Heart right ventricle (tissue), 16 donors: Measurements from ENCODE around the gene PDE9A. TPM values are rescaled to one million over a fixed set of nuclear protein-coding genes. Genes with fewer than 3 reads are reported as not detected.

Experiments used
- ATAC-seq, 8 donors: fragments of 200-7000 bp; cut with Tn5 transposase; one replicate each; pipeline ENCODE4 v1.9.1; 2020; ENCODE audit warnings: mild to moderate bottlenecking in 8 of 8, moderate library complexity in 8 of 8, moderate number of reproducible peaks in 1 of 8
- DNase-seq, 2 donors: peaks; one replicate each; pipeline ENCODE4 v3.0.0-alpha.2; 2020
- H3K27ac ChIP-seq, 10 donors: fragments of 200-600 bp; sonication (generic) in 2 of 10; one replicate each; pipeline versions ENCODE4 v1.5.0 to v1.8.0; 2020 to 2022; ENCODE audit warnings: mild to moderate bottlenecking in 3 of 10
- H3K27me3 ChIP-seq, 7 donors: fragments of 200-600 bp; one replicate each; pipeline ENCODE4 v1.8.0; 2021 to 2022; ENCODE audit warnings: mild to moderate bottlenecking in 2 of 7
- H3K36me3 ChIP-seq, 9 donors: fragments of 200-600 bp; sonication (generic) in 1 of 9; one replicate each; pipeline versions ENCODE4 v1.5.0 to v1.8.0; 2020 to 2022; ENCODE audit warnings: mild to moderate bottlenecking in 2 of 9
- H3K4me1 ChIP-seq, 9 donors: fragments of 200-600 bp; sonication (generic) in 1 of 9; one replicate each; pipeline versions ENCODE4 v1.5.0 to v1.8.0; 2020 to 2022; ENCODE audit warnings: mild to moderate bottlenecking in 4 of 9
- H3K4me3 ChIP-seq, 10 donors: fragments of 200-600 bp; sonication (generic) in 2 of 10; one replicate each; pipeline versions ENCODE4 v1.5.0 to v1.8.0; 2020 to 2022; ENCODE audit warnings: mild to moderate bottlenecking in 7 of 10, moderate library complexity in 2 of 10
- H3K9me3 ChIP-seq, 11 donors: fragments of 200-600 bp in 10 of 11; sonication (generic) in 2 of 11; one replicate each; pipeline versions ENCODE4 v1.5.0 to v1.8.0; 2013 to 2022; ENCODE audit warnings: mild to moderate bottlenecking in 2 of 11, control low read depth in 1 of 11, moderate library complexity in 1 of 11
- WGBS, 2 donors: extraction: QIAGEN DNeasy Blood & Tissue Kit; methylation state at CpG; one replicate each; pipeline ENCODE4 v1.1.7; 2013; ENCODE audit warnings: inconsistent platforms in 1 of 2; 5-methylcytosine and 5-hydroxymethylcytosine counted together
- intact Hi-C, 10 donors: fragments of 100-400 bp; cut with DNase I; formaldehyde crosslinking; loops; one replicate each; pipeline versions ENCODE4 v1.11.1 to v1.14.2; 2022
- long read RNA-seq, 3 donors: library from polyadenylated mRNA; unstranded; transcript quantifications; one replicate each; pipeline ENCODE4 v2.0.0, GENCODE V29; 2020 to 2021
- polyA plus RNA-seq, 2 donors: library from polyadenylated mRNA; stranded (reverse); fragments of 200-250 nt; gene quantifications; one replicate each; pipeline ENCODE4 v1.2.3, GENCODE V29; 2013
- total RNA-seq, 10 donors: library from RNA; stranded (reverse); fragmentation: NEBNext Ultra II Directional in 3 of 10; extraction: Animal tissue kit (Norgen Biotek cat#: 25700) in 3 of 10; gene quantifications; one replicate each; pipeline versions ENCODE4 v1.2.1 to v1.2.4, GENCODE V29; 2021 to 2023
- TF ChIP-seq, protein P1 (sequence below), 9 donors: fragments of 200-600 bp; sonication (generic) in 2 of 9; IDR thresholded peaks; one replicate each; pipeline versions ENCODE4 v1.5.0 to v1.8.0; 2021 to 2022; ENCODE audit warnings: antibody characterized with exemption in 9 of 9, mild to moderate bottlenecking in 5 of 9, moderate library complexity in 1 of 9
- donor health status: Arrhythmogenic right ventricular cardiomyopathy.
- donor health status: ischemic (EF 13 %, LVEDD 7.1; RV severe dilation, severe dysfunction).
- donor health status: healthy with polysubstance abuse.
- donor health status: DM: no; HTN: yes; CAD: no.
- donor health status: DM: no; HTN: no; CAD: no.
- donor health status: ischemic (EF 25% LVEDD 6.9; RV normal size, moderate dysfunction).
- donor health status: ischemic (EF 25% LVEDD 5.7; RV mildly dilated, moderate dysfunction).
- donor health status: healthy.
- donor health status: DM: yes; HTN: yes; CAD: no.
- donor health status: Ischemic cardiomyopathy.
- donor health status: ischemic (EF 35%, LVEDD 5.7; RV mildly dilated, moderate dysfunction).
- donor health status: nonischemic (EF 11% LVEDD 7.7; RV severe dilation, severe dysfunction).
- donor health status: DM: yes; HTN: yes; CAD: no.
- donor health status: PGD.
- donor health status: ischemic (EF 29% LVEDD 5.4; RV normal size, mild dysfunction).
- donor health status: nonischemic (EF 23%, LVEDD 6.1; RV moderate dilation, normal function).

PDE9A gene
- 1 to 10 TPM; 1.2 to 5.0 (median 1.9) TPM for total RNA-seq
- polyA plus RNA-seq = 1 to 10 TPM; 4.3 to 7.0 TPM
- long read RNA-seq, donor 1, partial matches to known transcripts = 1 of 4 reads
- long read RNA-seq, donor 1, other reads (novel, unspliced or antisense) = 0 of 4 reads
- long read RNA-seq, donor 2, partial matches to known transcripts = 0 of 3 reads
- long read RNA-seq, donor 2, other reads (novel, unspliced or antisense) = 1 of 3 reads
- long read RNA-seq, donor 3, partial matches to known transcripts = 1 of 2 reads
- long read RNA-seq, donor 3, other reads (novel, unspliced or antisense) = 0 of 2 reads

GRCh38 chr21:42653231-42654061 lies at the start of gene PDE9A:
PDE9A (plus strand) TSS chr21:42653621; CDS start chr21:42653815, 194 bp downstream.
- Histone ChIP-seq H3K9me3 (no peaks in the 10 kb centered on the region), H3K36me3 (no peaks in the 10 kb centered on the region), H3K4me3 (peak within 1 kb of the TSS; percentile 61 to 78 (median 69)), H3K4me1 (peaks cover 0 to 39% (median 27%) of the 10 kb centered on the region in 9 donors), H3K27ac (peak within 1 kb of the TSS in 8 of 10 donors; percentile 24 to 76 (median 67)), H3K27me3 (peaks cover 0 to 57% (median 38%) of the 10 kb centered on the region in 7 donors)
- WGBS, 2 donors = 1 to 2% methylated on average over 26 to 74 of the region's 91 CpGs
- intact Hi-C loops = loop anchor here (2.0 to 10.0 kb wide), 8 partner anchors 17 to 165 kb away; no protein-coding TSS in a partner anchor
- peak in 7 of 8 donors; percentile 11 to 57 (median 33) for ATAC-seq
- TF ChIP-seq, protein P1, sequence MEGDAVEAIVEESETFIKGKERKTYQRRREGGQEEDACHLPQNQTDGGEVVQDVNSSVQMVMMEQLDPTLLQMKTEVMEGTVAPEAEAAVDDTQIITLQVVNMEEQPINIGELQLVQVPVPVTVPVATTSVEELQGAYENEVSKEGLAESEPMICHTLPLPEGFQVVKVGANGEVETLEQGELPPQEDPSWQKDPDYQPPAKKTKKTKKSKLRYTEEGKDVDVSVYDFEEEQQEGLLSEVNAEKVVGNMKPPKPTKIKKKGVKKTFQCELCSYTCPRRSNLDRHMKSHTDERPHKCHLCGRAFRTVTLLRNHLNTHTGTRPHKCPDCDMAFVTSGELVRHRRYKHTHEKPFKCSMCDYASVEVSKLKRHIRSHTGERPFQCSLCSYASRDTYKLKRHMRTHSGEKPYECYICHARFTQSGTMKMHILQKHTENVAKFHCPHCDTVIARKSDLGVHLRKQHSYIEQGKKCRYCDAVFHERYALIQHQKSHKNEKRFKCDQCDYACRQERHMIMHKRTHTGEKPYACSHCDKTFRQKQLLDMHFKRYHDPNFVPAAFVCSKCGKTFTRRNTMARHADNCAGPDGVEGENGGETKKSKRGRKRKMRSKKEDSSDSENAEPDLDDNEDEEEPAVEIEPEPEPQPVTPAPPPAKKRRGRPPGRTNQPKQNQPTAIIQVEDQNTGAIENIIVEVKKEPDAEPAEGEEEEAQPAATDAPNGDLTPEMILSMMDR (IDR thresholded peaks at IDR 0.05) = no peak
- peak in 1 of 2 donors; percentile 36 for DNase-seq

DNA sequence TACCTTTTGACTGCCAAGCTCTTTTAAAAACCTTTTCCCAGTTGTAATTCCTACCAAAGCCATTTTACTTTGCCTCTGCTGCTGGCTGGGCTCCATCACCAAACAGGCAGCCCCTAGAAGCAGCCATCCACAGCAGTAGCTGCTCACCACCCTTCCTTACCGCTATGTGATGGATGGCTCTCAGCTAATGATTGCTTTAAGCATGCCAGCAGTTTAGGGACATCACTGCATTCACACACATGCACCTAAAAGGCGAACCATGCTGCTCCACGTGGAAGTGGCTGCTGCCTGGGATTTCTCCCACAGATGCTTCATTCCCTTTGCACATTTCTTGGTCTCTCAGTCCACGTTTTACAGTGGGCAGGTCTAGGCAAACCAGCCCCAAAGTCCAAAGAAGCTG lies 46.3 kb upstream of the PDE9A start:
- intact Hi-C loops = no loop called here
- Histone ChIP-seq H3K4me1 (no peaks in the 10 kb centered on the region), H3K9me3 (peaks cover 0 to 44% (median 17%) of the 10 kb centered on the region in 11 donors), H3K36me3 (no peaks in the 10 kb centered on the region), H3K4me3 (no peak overlapping the region), H3K27ac (no peak overlapping the region), H3K27me3 (peaks cover 0 to 16% (median 0%) of the 10 kb centered on the region in 7 donors)
- ATAC-seq = no peak
- TF ChIP-seq, protein P1 (IDR thresholded peaks at IDR 0.05) = no peak
- no peak for DNase-seq
- WGBS, 2 donors = 69 to 72% methylated on average over 4 of the region's 4 CpGs

DNA sequence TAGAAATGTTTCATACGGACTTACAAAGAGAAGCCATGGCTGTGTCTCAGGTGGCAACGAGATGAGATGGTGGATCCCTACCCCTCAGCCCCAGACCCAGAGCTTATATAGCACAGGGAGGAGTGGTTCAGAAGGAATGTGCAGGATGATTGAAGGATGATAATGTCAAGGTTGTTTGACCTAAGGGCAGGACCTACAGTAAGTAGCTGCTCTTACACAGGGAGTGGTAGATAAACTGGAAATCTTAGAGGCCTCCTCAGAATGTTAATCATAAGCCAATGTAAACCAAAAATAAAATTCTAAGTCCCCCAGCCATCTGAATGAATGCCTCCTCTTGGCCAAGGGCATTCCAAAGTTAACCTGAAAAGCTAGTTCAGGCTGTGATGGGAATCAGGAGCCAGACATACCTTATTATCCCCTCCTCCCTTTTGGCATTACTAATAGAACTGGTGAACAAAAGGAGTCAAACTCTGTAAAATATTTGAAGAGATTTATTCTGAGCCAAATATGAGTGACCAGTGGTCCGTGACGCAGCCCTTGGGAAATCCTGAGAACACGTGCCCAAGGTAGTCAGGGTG lies 45.8 kb upstream of the PDE9A start:
- Histone ChIP-seq H3K36me3 (no peaks in the 10 kb centered on the region), H3K9me3 (peaks cover 0 to 49% (median 20%) of the 10 kb centered on the region in 11 donors), H3K27ac (no peak overlapping the region), H3K4me3 (no peak overlapping the region), H3K4me1 (no peaks in the 10 kb centered on the region), H3K27me3 (peaks cover 0 to 10% (median 0%) of the 10 kb centered on the region in 7 donors)
- intact Hi-C loops = no loop called here
- TF ChIP-seq, protein P1 (IDR thresholded peaks at IDR 0.05) = no peak
- ATAC-seq (no peak), DNase-seq (no peak)
- WGBS, 2 donors = 84 to 87% methylated on average over 5 of the region's 5 CpGs

DNA sequence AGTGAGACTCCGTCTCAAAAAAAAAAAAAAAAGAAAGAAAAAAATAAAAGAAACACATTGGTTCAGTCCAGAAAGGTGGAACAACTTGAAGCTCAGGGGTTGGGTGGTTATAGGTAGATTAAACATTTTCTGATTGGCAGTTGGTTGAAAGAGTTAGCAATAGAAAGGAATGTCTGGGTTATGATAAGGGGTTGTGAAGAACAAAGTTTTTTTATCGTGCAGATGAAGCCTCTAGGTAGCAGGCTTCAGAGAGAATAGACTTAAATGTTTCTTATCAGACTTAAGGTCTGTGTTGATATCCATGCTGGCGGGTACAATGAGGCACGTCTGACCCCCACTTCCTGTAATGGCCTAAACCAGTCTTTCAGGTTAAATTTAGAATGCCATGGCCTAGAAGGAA lies 45.0 kb upstream of the PDE9A start:
- TF ChIP-seq, protein P1 (IDR thresholded peaks at IDR 0.05) = no peak
- no peak overlapping the region for H3K27ac ChIP-seq
- WGBS, 2 donors = 49 to 50% methylated on average over 4 of the region's 4 CpGs
- no peaks in the 10 kb centered on the region for H3K4me1 ChIP-seq
- intact Hi-C loops = no loop called here
- H3K9me3 ChIP-seq = peaks cover 0 to 55% (median 20%) of the 10 kb centered on the region in 11 donors
- DNase-seq (no peak), ATAC-seq (no peak)
- no peak overlapping the region for H3K4me3 ChIP-seq
- no peaks in the 10 kb centered on the region for H3K36me3 ChIP-seq
- peaks cover 0 to 9% (median 0%) of the 10 kb centered on the region in 7 donors for H3K27me3 ChIP-seq
